ENCODE results near the gene SNAI1. TPM values are rescaled to one million over a fixed set of nuclear protein-coding genes. Genes with fewer than 3 reads are reported as not detected.

Gene SNAI1
- polyA plus RNA-seq, 1 donor (not counting 4 experiments of a cell fraction or from before 2014, with no cell fraction given): not detected

DNA sequence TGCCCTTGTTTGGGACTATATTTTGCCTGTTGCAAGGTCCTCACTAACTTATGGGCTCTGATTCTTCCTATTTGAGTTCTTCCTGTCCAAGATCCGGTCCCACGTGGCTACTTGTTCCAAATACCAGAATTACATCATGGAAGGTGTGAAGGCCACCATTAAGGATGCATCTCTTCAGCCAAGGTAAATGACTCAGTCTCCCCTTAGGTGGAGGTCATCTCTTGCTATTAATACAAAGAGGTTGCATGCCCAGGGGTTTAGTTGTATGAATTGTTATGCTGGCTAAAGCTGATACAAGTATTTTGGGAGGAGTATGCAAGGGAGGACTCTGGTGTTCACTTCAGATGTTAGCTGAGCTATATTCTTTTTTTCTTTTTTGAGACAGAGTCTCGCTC lies 37.5 kb upstream of the SNAI1 start:
- Histone ChIP-seq H3K36me3 (ENCODE audit: control insufficient read depth in 2 of 2, extremely low read depth in 1 of 2, insufficient read depth in 2 of 2, low read length in 2 of 2) (peaks cover 31 to 49% of the 10 kb centered on the region in 2 experiments), H3K4me1 (ENCODE audit: control insufficient read depth, extremely low read depth, insufficient read depth, low read length) (peaks cover under 1% of the 10 kb centered on the region), H3K27ac (ENCODE audit: control insufficient read depth, insufficient read depth, low read length) (no peak overlapping the region), H3K4me3 (ENCODE audit: control insufficient read depth in 2 of 3, extremely low read depth in 1 of 3, insufficient read depth in 2 of 3, low read depth in 1 of 3, low read length in 3 of 3) (no peak overlapping the region), H3K4me2 (ENCODE audit: control insufficient read depth, extremely low read depth, insufficient read depth, low read depth, low read length) (no peak overlapping the region), H2AFZ (ENCODE audit: control insufficient read depth, low read length) (no peak overlapping the region), H4K20me1 (ENCODE audit: control insufficient read depth, extremely low read depth, insufficient read depth, low read length) (no peaks in the 10 kb centered on the region), H3K9ac (ENCODE audit: control insufficient read depth, extremely low read depth, insufficient read depth, low read length) (no peak overlapping the region), H3K9me3 (ENCODE audit: control insufficient read depth, low read depth, low read length) (no peaks in the 10 kb centered on the region), H3K79me2 (ENCODE audit: control insufficient read depth, insufficient read depth, low read length) (peaks cover 37% of the 10 kb centered on the region), H3K9me1 (ENCODE audit: control insufficient read depth, extremely low read depth, insufficient read depth, low read length) (peaks cover 2% of the 10 kb centered on the region), H3K27me3 (ENCODE audit: control insufficient read depth, extremely low read depth, insufficient read depth, low read length) (no peaks in the 10 kb centered on the region)
- dilution Hi-C loops (cut with MboI; ENCODE audit: extremely low pct_ligation_motif_present, low sequenced_read_pairs): no loop called here
- TF ChIP-seq EZH2 (IDR thresholded peaks at IDR 0.05; ENCODE audit: low read length): no peak
- TF ChIP-seq, protein P1, sequence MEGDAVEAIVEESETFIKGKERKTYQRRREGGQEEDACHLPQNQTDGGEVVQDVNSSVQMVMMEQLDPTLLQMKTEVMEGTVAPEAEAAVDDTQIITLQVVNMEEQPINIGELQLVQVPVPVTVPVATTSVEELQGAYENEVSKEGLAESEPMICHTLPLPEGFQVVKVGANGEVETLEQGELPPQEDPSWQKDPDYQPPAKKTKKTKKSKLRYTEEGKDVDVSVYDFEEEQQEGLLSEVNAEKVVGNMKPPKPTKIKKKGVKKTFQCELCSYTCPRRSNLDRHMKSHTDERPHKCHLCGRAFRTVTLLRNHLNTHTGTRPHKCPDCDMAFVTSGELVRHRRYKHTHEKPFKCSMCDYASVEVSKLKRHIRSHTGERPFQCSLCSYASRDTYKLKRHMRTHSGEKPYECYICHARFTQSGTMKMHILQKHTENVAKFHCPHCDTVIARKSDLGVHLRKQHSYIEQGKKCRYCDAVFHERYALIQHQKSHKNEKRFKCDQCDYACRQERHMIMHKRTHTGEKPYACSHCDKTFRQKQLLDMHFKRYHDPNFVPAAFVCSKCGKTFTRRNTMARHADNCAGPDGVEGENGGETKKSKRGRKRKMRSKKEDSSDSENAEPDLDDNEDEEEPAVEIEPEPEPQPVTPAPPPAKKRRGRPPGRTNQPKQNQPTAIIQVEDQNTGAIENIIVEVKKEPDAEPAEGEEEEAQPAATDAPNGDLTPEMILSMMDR (optimal IDR thresholded peaks at IDR 0.05 in 1 of 3, IDR thresholded peaks at IDR 0.05 in 1 of 3, conservative IDR thresholded peaks at IDR 0.05 in 1 of 3; ENCODE audit: extremely low read depth in 1 of 3, insufficient read depth in 2 of 3, low read length in 3 of 3): no peak
- DNase-seq (ENCODE audit: low read depth, low spot score) (no peak), FAIRE-seq (no peak)

DNA sequence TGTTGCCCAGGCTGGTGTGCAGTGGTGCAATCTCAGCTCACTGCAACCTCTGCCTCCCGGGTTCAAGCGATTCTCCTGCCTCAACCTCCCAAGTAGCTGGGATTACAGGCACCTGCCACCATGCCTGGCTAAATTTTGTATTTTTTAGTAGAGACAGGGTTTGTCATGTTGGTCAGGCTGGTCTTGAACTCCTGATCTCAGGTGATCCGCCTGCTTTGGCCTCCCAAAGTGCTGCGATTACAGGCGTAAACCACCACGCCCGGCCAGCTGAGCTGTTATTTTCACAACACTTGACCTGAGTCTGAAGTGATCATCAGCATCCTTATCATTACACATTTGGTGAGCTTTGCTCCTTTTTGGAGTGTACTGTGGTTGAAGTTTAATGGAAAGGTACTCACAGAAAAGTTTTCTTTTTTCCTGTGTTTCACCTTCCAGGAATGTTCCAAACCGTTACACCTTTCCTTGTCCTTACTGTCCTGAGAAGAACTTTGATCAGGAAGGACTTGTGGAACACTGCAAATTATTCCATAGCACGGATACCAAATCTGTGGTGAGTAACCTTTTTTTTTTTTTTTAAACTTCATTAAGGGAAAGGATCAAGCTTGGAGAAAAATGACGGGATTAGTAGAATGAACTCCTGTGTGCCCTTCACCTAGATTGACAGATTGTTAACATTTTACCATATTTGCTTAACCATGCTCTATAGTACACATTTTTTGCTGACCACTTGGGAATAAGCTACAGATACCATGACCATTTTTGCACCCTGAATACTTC lies 36.9 kb upstream of the SNAI1 start:
- Histone ChIP-seq H3K4me3 (ENCODE audit: control insufficient read depth in 2 of 3, extremely low read depth in 1 of 3, insufficient read depth in 2 of 3, low read depth in 1 of 3, low read length in 3 of 3) (no peak overlapping the region), H3K4me2 (ENCODE audit: control insufficient read depth, extremely low read depth, insufficient read depth, low read depth, low read length) (no peak overlapping the region), H3K4me1 (ENCODE audit: control insufficient read depth, extremely low read depth, insufficient read depth, low read length) (peaks cover 7% of the 10 kb centered on the region), H3K9me3 (ENCODE audit: control insufficient read depth, low read depth, low read length) (no peaks in the 10 kb centered on the region), H3K9ac (ENCODE audit: control insufficient read depth, extremely low read depth, insufficient read depth, low read length) (no peak overlapping the region), H3K27me3 (ENCODE audit: control insufficient read depth, extremely low read depth, insufficient read depth, low read length) (no peaks in the 10 kb centered on the region), H3K79me2 (ENCODE audit: control insufficient read depth, insufficient read depth, low read length) (peaks cover 32% of the 10 kb centered on the region), H4K20me1 (ENCODE audit: control insufficient read depth, extremely low read depth, insufficient read depth, low read length) (no peaks in the 10 kb centered on the region), H3K27ac (ENCODE audit: control insufficient read depth, insufficient read depth, low read length) (no peak overlapping the region), H3K9me1 (ENCODE audit: control insufficient read depth, extremely low read depth, insufficient read depth, low read length) (peaks cover 2% of the 10 kb centered on the region), H3K36me3 (ENCODE audit: control insufficient read depth in 2 of 2, extremely low read depth in 1 of 2, insufficient read depth in 2 of 2, low read length in 2 of 2) (peaks cover 30 to 48% of the 10 kb centered on the region in 2 experiments), H2AFZ (ENCODE audit: control insufficient read depth, low read length) (no peak overlapping the region)
- no peak for TF ChIP-seq EZH2 (IDR thresholded peaks at IDR 0.05; ENCODE audit: low read length)
- TF ChIP-seq, protein P1 (optimal IDR thresholded peaks at IDR 0.05 in 1 of 3, IDR thresholded peaks at IDR 0.05 in 1 of 3, conservative IDR thresholded peaks at IDR 0.05 in 1 of 3; ENCODE audit: extremely low read depth in 1 of 3, insufficient read depth in 2 of 3, low read length in 3 of 3): no peak
- dilution Hi-C loops (cut with MboI; ENCODE audit: extremely low pct_ligation_motif_present, low sequenced_read_pairs): no loop called here
- FAIRE-seq: no peak
- no peak for DNase-seq (ENCODE audit: low read depth, low spot score)

All from keratinocyte (primary cell).